Suprapubic skin (tissue), 4 donors: ENCODE results near the gene PCDHA5. TPM values are rescaled to one million over a fixed set of nuclear protein-coding genes. Genes with fewer than 3 reads are reported as not detected.

Experiments used
- DNase-seq, 2 donors: peaks; one replicate each; pipeline ENCODE4 v3.0.0-alpha.2; 2019; ENCODE audit warnings: low spot score in 2 of 2
- H3K27ac ChIP-seq: fragments of 200-600 bp; sonication (generic); one replicate; pipeline ENCODE4 v1.5.1; 2019
- H3K27me3 ChIP-seq: fragments of 200-600 bp; sonication (generic); one replicate; pipeline ENCODE4 v1.5.1; 2019
- H3K36me3 ChIP-seq: fragments of 200-600 bp; sonication (generic); one replicate; pipeline ENCODE4 v1.5.1; 2019
- H3K4me1 ChIP-seq: fragments of 200-600 bp; sonication (generic); one replicate; pipeline ENCODE4 v1.5.1; 2019
- H3K4me3 ChIP-seq: fragments of 200-600 bp; sonication (generic); one replicate; pipeline ENCODE4 v1.5.1; 2019; ENCODE audit warnings: mild to moderate bottlenecking
- H3K9me3 ChIP-seq: fragments of 200-600 bp; sonication (generic); one replicate; pipeline ENCODE4 v1.5.1; 2019
- EP300 ChIP-seq: sonication (generic); formaldehyde crosslinking; IDR thresholded peaks from one replicate; pipeline ENCODE4 v1.6.1; 2017; ENCODE audit warnings: antibody characterized with exemption
- POLR2A ChIP-seq, 2 donors: fragments of 450-650 bp; IDR thresholded peaks; one replicate each; pipeline ENCODE4 v1.6.1; 2017; ENCODE audit warnings: antibody characterized with exemption in 2 of 2, mild to moderate bottlenecking in 2 of 2, moderate library complexity in 2 of 2
- POLR2AphosphoS5 ChIP-seq, 3 donors: sonication (generic); formaldehyde crosslinking; IDR thresholded peaks; one replicate each; pipeline ENCODE4 v1.6.1; 2017; ENCODE audit warnings: antibody characterized with exemption in 3 of 3
- WGBS: methylation state at CpG from one replicate; pipeline ENCODE4 v1.1.5; 2018; 5-methylcytosine and 5-hydroxymethylcytosine counted together
- total RNA-seq, 4 donors: library from RNA; depleted of rRNA; stranded (reverse); fragments of >200 nt; gene quantifications; one replicate each; pipeline ENCODE4 v1.1.0, GENCODE V29; 2016
- TF ChIP-seq, protein P1 (sequence below), 2 donors: fragments of 200-600 bp in 1 of 2; fragments of 450-650 bp in 1 of 2; sonication (generic) in 1 of 2; IDR thresholded peaks; one replicate each; pipeline ENCODE4 v1.5.1; 2016 to 2019; ENCODE audit warnings: antibody characterized with exemption in 2 of 2, mild to moderate bottlenecking in 1 of 2, moderate library complexity in 1 of 2

PCDHA5 gene
- total RNA-seq, 4 donors from 2014 or later: 0.15 to 0.42 (median 0.16) TPM; not detected in 1

DNA sequence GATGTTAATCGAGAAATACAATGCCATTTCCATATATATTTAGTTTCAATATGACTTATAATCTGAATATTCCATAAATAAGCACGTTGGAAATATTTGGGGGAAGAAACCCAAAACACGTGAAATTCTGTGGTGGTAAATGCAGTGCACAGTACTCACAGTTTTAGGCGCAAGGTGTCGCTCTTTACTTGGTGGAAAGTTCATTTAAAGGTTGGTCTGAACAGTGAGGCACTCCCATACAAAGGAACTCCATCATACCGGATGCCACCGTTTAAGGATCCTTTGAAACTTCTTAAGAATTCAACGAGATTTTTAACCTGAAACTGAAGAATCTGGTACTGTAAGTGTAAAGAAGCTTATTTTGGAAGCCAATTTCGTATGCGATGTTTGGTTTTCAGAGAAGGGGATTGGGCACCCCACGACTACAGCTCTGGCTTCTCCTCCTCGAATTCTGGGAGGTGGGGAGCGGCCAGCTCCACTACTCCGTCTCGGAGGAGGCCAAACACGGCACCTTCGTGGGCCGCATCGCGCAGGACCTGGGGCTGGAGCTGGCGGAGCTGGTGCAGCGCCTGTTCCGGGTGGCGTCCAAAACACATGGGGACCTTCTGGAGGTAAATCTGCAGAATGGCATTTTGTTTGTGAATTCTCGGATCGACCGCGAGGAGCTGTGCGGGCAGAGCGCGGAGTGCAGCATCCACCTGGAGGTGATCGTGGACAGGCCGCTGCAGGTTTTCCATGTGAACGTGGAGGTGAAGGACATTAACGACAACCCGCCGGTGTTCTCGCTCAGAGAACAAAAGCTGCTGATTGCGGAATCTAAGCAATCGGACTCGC lies 47.5 kb downstream of the PCDHA5 start, which contains the start of gene PCDHA11:
Gene PCDHA11, plus strand, starts transcription at position 237 of the 834 bp plus-strand sequence. Its CDS starts 147 bp downstream, at position 384.
- TF ChIP-seq, protein P1, sequence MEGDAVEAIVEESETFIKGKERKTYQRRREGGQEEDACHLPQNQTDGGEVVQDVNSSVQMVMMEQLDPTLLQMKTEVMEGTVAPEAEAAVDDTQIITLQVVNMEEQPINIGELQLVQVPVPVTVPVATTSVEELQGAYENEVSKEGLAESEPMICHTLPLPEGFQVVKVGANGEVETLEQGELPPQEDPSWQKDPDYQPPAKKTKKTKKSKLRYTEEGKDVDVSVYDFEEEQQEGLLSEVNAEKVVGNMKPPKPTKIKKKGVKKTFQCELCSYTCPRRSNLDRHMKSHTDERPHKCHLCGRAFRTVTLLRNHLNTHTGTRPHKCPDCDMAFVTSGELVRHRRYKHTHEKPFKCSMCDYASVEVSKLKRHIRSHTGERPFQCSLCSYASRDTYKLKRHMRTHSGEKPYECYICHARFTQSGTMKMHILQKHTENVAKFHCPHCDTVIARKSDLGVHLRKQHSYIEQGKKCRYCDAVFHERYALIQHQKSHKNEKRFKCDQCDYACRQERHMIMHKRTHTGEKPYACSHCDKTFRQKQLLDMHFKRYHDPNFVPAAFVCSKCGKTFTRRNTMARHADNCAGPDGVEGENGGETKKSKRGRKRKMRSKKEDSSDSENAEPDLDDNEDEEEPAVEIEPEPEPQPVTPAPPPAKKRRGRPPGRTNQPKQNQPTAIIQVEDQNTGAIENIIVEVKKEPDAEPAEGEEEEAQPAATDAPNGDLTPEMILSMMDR (IDR thresholded peaks at IDR 0.05): no peak
- no peak for TF ChIP-seq EP300
- no peak for TF ChIP-seq POLR2A (IDR thresholded peaks at IDR 0.05)
- TF ChIP-seq POLR2AphosphoS5 (IDR thresholded peaks at IDR 0.05): no peak

DNA sequence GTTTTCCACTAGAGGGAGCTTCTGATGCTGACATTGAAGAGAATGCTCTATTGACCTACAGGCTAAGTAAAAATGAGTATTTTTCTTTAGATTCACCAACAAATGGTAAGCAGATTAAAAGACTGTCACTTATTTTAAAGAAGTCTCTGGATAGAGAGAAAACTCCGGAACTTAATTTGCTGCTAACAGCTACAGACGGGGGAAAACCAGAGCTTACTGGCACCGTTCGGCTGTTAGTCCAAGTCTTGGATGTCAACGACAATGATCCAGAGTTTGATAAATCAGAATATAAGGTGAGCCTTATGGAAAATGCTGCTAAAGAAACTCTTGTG lies 48.1 kb downstream of the PCDHA5 start:
- Histone ChIP-seq H3K4me1 (no peaks in the 10 kb centered on the region), H3K4me3 (no peak overlapping the region), H3K27ac (no peak overlapping the region), H3K9me3 (peaks cover 19% of the 10 kb centered on the region), H3K36me3 (no peaks in the 10 kb centered on the region), H3K27me3 (no peaks in the 10 kb centered on the region)
- no peak for DNase-seq
- 61% methylated on average over 5 of the region's 5 CpGs for WGBS
- TF ChIP-seq POLR2A (IDR thresholded peaks at IDR 0.05): no peak
- no peak for TF ChIP-seq POLR2AphosphoS5 (IDR thresholded peaks at IDR 0.05)
- TF ChIP-seq, protein P1 (IDR thresholded peaks at IDR 0.05): no peak
- TF ChIP-seq EP300: no peak

More for the DNA sequence above, 47.5 kb downstream of the PCDHA5 start, which contains the start of gene PCDHA11:
- no peak within 1 kb of the TSS for H3K27ac ChIP-seq
- H3K27me3 ChIP-seq: no peaks in the 10 kb centered on the region
- no peaks in the 10 kb centered on the region for H3K4me1 ChIP-seq
- DNase-seq: no peak
- H3K4me3 ChIP-seq: no peak within 1 kb of the TSS
- H3K9me3 ChIP-seq: peaks cover 19% of the 10 kb centered on the region
- 23% methylated on average over 36 of the region's 41 CpGs for WGBS
- H3K36me3 ChIP-seq: no peaks in the 10 kb centered on the region

DNA sequence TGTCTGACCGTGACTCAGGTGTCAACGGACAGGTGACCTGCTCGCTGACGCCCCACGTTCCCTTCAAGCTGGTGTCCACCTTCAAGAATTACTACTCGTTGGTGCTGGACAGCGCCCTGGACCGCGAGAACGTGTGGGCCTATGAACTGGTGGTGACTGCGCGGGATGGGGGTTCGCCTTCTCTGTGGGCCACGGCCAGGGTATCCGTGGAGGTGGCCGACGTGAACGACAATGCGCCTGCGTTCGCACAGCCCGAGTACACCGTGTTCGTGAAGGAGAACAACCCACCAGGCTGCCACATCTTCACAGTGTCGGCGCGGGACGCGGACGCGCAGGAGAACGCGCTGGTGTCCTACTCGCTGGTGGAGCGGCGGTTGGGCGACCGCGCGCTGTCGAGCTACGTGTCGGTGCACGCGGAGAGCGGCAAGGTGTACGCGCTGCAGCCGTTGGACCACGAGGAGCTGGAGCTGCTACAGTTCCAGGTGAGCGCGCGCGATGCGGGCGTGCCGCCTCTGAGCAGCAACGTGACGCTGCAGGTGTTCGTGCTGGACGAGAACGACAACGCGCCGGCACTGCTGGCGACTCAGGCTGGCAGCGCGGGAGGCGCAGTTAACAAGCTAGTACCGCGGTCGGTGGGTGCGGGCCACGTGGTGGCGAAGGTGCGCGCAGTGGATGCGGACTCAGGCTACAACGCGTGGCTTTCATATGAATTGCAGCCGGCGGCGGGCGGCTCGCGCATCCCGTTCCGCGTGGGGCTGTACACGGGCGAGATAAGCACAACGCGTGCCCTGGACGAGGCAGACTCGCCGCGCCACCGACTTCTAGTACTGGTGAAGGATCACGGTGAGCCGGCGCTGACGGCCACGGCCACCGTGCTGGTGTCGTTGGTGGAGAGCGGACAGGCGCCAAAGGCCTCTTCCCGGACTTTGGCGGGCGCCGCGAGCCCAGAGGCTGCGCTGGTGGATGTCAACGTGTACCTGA lies 49.1 kb downstream of the PCDHA5 start:
- H3K36me3 ChIP-seq: no peaks in the 10 kb centered on the region
- H3K27me3 ChIP-seq: no peaks in the 10 kb centered on the region
- 57% methylated on average over 48 of the region's 114 CpGs for WGBS
- no peak overlapping the region for H3K27ac ChIP-seq
- TF ChIP-seq POLR2A (IDR thresholded peaks at IDR 0.05): no peak
- TF ChIP-seq, protein P1 (IDR thresholded peaks at IDR 0.05): no peak
- no peak for TF ChIP-seq POLR2AphosphoS5 (IDR thresholded peaks at IDR 0.05)
- TF ChIP-seq EP300: no peak
- DNase-seq: no peak
- H3K4me3 ChIP-seq: no peak overlapping the region
- peaks cover 19% of the 10 kb centered on the region for H3K9me3 ChIP-seq
- no peaks in the 10 kb centered on the region for H3K4me1 ChIP-seq

Other genes with a start within 250 kb of the PCDHA5 start
- gene CD14, start 188.4 kb upstream of the PCDHA5 start, total RNA-seq: 10 to 100 TPM in 2 of 4 donors, 1 to 10 TPM in 2; 6.7 to 12.6 (median 9.9) TPM
- 10 to 100 TPM; 22.3 to 61.6 (median 38.8) TPM for gene TMCO6, start 182.2 kb upstream of the PCDHA5 start, total RNA-seq
- gene NDUFA2, start 174.0 kb upstream of the PCDHA5 start, total RNA-seq: 10 to 100 TPM; 47.2 to 62.8 (median 57.4) TPM
- 100 to 1,000 TPM in 2 of 4 donors, 10 to 100 TPM in 2; 73.2 to 149 (median 92.0) TPM for gene IK, start 173.8 kb upstream of the PCDHA5 start, total RNA-seq
- 10 to 100 TPM; 15.7 to 41.5 (median 22.8) TPM for gene WDR55, start 156.7 kb upstream of the PCDHA5 start, total RNA-seq
- gene DND1, start 148.0 kb upstream of the PCDHA5 start, total RNA-seq: 1 to 10 TPM in 3 of 4 donors, under 1 TPM in 1; 0.98 to 3.5 (median 2.6) TPM
- gene HARS1, start 130.2 kb upstream of the PCDHA5 start, total RNA-seq: 10 to 100 TPM; 73.3 to 87.0 (median 79.2) TPM
- 10 to 100 TPM; 21.0 to 57.0 (median 35.1) TPM for gene HARS2, start 130.2 kb upstream of the PCDHA5 start, total RNA-seq
- gene ZMAT2, start 121.2 kb upstream of the PCDHA5 start, total RNA-seq: 10 to 100 TPM; 18.2 to 36.3 (median 28.0) TPM
- not detected for gene PCDHA1, start 35.5 kb upstream of the PCDHA5 start, total RNA-seq
- not detected for gene PCDHA2, start 26.8 kb upstream of the PCDHA5 start, total RNA-seq
- under 1 TPM; 0.23 to 0.89 (median 0.40) TPM for gene PCDHA3, start 20.6 kb upstream of the PCDHA5 start, total RNA-seq
- under 1 TPM; 0.21 to 0.62 (median 0.54) TPM for gene PCDHA4, start 14.5 kb upstream of the PCDHA5 start, total RNA-seq
- gene PCDHA6, start 6.3 kb downstream of the PCDHA5 start, total RNA-seq: under 1 TPM in 3 of 4 donors, not detected in 1; 0.55 to 0.89 (median 0.56) TPM
- gene PCDHA7, start 12.7 kb downstream of the PCDHA5 start, total RNA-seq: under 1 TPM in 2 of 4 donors, not detected in 2; 0.38 to 0.52 TPM
- gene PCDHA8, start 19.6 kb downstream of the PCDHA5 start, total RNA-seq: under 1 TPM in 3 of 4 donors, not detected in 1; 0.16 to 0.40 (median 0.17) TPM
- gene PCDHA9, start 26.8 kb downstream of the PCDHA5 start, total RNA-seq: under 1 TPM; 0.08 to 0.34 (median 0.26) TPM
- gene PCDHA10, start 34.3 kb downstream of the PCDHA5 start, total RNA-seq: 1 to 10 TPM in 1 of 4 donors, under 1 TPM in 3; 0.42 to 1.0 (median 0.57) TPM
- under 1 TPM in 2 of 4 donors, not detected in 2; 0.26 to 0.93 TPM for gene PCDHA11, start 47.3 kb downstream of the PCDHA5 start, total RNA-seq
- under 1 TPM in 3 of 4 donors, not detected in 1; 0.36 to 0.85 (median 0.48) TPM for gene PCDHA12, start 53.7 kb downstream of the PCDHA5 start, total RNA-seq
- gene PCDHA13, start 60.5 kb downstream of the PCDHA5 start, total RNA-seq: under 1 TPM in 2 of 4 donors, not detected in 2; 0.38 to 0.47 TPM
- gene PCDHAC1, start 104.7 kb downstream of the PCDHA5 start, total RNA-seq: under 1 TPM in 3 of 4 donors, not detected in 1; 0.11 to 0.64 (median 0.18) TPM
- under 1 TPM in 1 of 4 donors, not detected in 3; 0.13 TPM for gene PCDHAC2, start 144.9 kb downstream of the PCDHA5 start, total RNA-seq
- gene PCDHB1, start 229.8 kb downstream of the PCDHA5 start, total RNA-seq: not detected